GM10266 (cell line): ENCODE measurements around the gene THEM5.

Experiments used
- DNase-seq: peaks from one replicate; pipeline ENCODE4 v3.0.0; 2012; ENCODE audit errors: extremely low spot score
- TF ChIP-seq, protein P1 (sequence below): IDR thresholded peaks from 2 replicates; pipeline ENCODE4 v1.5.1; 2012; ENCODE audit warnings: mild to moderate bottlenecking, low read depth; ENCODE audit not compliant: control insufficient read depth, insufficient read depth; ENCODE audit errors: missing control alignments

Gene THEM5

DNA sequence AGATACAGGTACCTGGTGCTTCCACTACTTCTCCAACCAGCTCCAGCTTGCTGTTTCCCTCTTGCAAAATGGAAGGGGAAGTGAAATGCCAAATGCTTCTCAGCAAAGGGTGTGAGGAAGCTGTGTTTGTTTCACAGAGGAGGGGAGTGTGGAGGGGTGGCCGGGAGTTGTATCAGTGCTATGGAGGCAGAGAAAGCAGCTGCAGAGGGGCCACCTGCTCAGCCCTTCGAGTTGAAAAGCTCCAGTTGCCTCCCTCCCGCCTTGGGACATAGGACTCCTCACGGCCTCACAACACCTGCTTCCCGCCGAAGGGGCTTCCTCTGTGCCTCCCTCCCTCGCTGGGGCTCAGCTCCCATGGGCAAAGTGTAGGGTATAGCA, 36.2 kb downstream of the THEM5 start:
- TF ChIP-seq, protein P1, sequence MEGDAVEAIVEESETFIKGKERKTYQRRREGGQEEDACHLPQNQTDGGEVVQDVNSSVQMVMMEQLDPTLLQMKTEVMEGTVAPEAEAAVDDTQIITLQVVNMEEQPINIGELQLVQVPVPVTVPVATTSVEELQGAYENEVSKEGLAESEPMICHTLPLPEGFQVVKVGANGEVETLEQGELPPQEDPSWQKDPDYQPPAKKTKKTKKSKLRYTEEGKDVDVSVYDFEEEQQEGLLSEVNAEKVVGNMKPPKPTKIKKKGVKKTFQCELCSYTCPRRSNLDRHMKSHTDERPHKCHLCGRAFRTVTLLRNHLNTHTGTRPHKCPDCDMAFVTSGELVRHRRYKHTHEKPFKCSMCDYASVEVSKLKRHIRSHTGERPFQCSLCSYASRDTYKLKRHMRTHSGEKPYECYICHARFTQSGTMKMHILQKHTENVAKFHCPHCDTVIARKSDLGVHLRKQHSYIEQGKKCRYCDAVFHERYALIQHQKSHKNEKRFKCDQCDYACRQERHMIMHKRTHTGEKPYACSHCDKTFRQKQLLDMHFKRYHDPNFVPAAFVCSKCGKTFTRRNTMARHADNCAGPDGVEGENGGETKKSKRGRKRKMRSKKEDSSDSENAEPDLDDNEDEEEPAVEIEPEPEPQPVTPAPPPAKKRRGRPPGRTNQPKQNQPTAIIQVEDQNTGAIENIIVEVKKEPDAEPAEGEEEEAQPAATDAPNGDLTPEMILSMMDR: no peak
- no peak for DNase-seq

DNA sequence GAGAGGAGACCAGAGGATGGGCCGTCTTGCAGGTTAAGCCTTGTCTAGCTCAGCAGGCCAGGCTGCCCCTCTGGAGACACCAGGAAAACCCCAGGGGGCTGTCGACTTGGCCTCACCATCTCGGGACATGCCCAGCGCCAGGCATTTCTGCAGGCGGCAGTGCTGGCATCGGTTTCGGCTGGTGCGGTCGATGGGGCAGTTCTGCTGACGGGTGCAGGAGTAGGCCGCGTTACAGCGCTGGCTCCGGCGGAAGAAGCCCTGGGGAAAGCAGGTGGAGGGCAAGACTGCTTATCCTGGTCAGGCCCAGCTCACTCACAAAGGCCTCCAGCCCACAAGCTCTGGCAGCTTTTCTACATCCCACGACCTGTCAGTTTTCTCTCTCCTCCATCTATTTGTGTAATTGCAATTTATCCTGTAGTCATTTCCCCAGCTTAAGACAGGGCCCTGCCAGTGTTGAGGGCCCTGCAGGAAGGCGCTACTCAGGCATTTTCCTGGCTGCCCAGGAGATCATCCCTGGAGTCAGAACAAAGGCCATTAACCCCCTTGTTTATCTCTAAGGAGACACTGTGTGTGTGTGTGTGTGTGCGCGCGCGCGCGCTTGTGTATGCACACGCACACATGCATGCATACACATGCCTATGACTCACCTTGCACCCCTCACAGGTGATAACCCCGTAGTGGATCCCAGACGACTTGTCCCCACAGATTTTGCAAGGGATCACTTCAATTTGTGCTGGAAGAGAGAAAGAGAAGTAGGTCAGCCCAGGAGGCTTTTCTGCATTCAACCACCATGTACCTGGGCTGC, 36.8 kb downstream of the THEM5 start:
- TF ChIP-seq, protein P1: no peak
- DNase-seq: no peak

DNA sequence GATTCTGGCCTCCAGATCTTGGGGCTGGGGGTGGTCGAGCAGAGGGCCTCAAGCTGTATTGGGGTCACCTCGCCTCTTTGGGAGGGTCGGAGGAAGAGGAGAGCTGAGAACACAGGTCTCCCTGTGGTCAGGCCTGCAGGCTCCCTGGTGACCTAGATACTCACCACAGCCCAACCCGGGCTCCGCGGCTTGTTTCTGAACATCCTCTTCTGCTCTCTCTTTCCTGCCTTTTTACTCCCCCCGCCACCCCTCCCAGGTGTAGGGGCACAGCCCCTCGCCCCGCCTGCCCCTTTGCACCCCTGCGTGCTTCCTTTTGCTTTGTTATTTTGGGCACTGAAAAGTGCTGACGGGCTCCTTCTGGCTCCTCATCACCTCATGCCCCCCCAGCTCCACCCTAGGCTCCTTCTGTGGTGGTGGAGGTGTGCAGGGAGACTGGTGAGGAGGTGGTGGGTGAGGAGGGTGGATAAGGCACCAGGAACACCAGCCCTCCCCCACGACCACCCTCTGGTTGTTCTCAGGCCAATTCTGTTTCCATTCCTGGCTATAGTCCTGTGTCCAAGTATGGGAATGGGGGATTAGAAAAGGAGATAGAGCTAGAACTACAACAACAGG, 37.7 kb downstream of the THEM5 start:
- DNase-seq: no peak
- TF ChIP-seq, protein P1: no peak

DNA sequence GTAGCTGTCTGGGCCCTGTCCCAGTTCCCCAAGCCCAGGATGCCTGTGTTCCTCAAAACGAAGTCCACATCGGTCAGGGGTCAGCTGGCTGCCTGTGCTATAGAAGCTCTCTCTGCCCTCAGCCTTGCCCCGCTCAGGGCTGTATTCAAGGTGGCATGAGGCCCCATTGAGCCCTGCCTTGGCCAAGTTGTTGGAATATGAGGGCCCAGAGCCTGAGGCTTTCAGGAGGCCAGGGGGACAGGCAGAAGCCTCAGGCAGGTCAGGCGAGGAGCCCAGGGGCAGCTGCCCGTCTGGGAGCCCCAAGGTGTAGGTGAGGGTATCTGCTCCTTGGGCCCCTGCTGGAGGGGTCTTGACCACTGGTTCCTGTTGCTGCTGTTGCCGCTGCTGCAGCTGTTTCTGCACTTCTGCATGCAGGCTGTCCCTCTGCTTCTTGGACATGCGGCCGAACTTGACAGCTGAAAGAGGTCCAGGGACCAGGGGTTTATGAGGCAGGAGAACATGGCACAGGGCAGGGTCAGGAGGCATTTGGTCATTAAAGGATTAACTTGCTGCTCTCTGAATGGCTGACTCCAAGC, 38.5 kb downstream of the THEM5 start:
- no peak for DNase-seq
- TF ChIP-seq, protein P1: no peak

DNA sequence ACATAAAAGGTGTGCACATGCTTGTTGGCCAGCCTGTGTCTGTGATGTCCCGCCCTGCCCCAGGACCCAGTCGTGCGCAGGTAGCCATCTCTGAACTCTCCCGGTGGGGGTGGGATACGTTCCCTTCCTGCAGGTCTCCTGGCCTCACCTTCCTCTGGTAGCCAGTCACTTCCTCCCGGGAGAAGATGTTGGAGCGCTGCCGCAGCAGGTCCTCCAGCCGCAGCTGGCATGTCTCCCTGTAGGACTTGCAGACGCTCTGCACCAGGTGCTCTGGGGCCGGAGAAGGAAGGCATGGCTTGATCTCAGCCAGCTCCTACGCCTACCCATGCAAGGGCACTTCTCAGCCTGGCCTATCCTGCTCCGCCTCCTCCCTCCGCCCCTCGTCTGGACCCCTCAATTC, 39.1 kb downstream of the THEM5 start:
- TF ChIP-seq, protein P1: no peak
- no peak for DNase-seq

GRCh38 chr1:151813271-151813977, 40.1 kb downstream of the THEM5 start:
- no peak for DNase-seq
- TF ChIP-seq, protein P1: no peak
